ENCODE data around the gene GPRC6A.

GPRC6A gene

DNA sequence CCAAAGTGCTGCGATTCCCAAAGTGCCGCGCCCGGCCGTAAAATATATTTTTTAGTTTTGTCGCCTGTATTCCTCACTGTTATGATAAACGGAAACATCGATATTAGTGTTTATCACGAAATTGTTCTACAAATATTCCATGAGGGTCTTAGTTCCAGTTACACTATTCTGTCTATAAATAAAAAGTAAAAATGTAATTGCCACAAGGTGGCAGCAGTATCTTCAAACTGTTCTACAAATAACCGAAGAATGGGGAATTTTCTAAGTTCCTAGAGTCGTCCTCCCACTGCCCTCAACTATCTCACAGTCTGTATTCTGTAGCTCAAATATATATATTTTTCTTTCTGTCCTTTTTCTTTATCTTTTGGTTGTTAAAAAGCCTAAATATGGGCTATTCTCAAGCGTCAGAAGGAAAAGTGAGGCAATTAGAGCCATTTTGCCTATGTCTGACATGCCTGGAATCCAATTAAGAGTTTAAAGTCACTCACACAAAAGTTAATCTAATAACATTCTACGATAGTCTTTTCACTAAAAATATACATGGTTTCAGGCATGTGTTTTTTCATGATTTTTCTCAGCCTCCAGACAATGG, 49.2 kb downstream of the GPRC6A start:
- no peak for DNase-seq (ENCODE audit: low read depth in 2 of 2)

DNA sequence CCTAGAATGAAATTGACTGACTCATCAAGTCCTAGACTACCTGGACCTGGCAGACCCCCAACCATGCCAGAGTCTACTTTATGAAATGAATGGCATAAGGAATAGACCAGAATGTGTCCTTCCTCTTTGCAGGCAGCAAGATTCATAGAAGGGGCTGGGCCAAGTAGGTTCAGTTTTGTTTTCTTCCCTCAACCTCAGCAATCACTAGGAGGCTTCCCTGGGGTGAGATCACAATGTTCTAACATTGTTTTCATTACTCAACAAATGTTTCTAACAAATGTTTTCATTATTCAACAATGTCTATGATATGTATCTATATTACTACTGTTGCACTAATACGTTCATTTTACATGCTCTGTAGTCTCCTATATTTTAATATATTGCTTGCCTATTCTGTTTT, 55.0 kb downstream of the GPRC6A start:
- DNase-seq (ENCODE audit: low read depth in 2 of 2) = no peak

DNA sequence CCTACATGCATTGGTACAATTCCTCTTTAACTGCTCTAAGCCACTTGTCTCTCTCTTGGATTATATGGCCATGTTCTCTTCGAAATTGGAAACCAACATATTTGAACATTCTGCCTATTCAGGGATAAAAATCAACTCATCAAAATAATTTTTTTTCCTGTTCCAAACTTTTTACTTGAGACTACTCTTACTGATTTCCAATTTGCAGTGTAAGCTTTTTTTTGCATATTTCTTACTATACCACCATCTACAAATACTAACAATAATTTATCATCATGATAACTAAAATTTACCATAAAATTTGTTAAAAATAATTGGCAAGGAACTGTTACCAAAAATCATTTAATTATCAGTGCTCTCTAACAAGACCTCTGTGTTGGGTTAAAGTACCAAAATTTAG, 56.4 kb downstream of the GPRC6A start:
- no peak for DNase-seq (ENCODE audit: low read depth in 2 of 2)

DNA sequence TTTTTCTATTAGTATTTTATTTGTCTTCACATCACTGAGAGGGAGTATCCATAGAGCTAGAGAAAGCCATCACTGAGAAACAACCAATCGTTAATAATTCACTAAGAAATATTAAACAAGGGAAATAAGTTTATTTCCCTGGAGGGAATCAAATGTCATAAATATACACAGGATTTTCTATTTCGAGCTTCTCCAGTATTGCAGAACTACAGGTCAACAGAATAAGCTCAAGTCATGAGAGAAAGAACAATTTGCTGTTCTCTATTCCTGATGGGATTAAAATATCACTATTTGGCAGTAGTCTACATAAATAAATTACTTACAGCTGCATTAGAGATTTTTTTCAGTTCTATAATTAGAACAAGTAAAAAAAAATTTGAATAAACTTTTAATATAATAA, 61.2 kb downstream of the GPRC6A start:
- DNase-seq (ENCODE audit: low read depth in 2 of 2) = no peak

DNA sequence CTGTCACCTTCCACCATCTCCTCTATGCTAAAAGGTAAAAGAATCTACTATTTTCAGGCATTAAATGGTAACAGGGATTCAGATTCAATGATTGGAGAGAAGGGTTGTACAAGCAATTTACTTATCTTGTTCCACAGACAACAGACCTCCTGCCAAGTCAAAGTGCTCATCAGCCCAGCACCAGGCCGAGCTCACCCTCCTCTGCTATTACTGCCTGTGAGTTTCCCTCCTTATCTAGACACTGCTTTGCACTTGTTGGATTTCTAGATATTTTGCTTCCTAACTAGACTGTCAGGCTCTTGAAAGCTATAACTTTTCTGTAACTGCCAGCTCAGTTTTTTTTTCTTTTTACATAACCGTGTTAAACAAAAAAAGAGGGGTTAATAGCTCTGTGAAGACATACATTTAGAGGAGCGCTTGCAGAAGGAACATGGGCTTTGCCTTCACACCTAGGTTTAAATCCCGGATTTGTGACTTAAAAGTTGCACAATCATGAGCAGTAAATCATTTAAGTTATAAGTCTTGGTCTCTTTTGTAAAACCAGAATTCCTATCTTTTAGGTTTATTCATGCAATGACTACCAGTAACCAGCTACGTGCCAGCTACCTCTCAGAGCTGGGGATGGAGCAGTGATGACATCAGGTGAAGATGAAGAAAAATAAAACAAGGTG, 62.2 kb downstream of the GPRC6A start:
- DNase-seq (ENCODE audit: low read depth in 2 of 2) = no peak

DNA sequence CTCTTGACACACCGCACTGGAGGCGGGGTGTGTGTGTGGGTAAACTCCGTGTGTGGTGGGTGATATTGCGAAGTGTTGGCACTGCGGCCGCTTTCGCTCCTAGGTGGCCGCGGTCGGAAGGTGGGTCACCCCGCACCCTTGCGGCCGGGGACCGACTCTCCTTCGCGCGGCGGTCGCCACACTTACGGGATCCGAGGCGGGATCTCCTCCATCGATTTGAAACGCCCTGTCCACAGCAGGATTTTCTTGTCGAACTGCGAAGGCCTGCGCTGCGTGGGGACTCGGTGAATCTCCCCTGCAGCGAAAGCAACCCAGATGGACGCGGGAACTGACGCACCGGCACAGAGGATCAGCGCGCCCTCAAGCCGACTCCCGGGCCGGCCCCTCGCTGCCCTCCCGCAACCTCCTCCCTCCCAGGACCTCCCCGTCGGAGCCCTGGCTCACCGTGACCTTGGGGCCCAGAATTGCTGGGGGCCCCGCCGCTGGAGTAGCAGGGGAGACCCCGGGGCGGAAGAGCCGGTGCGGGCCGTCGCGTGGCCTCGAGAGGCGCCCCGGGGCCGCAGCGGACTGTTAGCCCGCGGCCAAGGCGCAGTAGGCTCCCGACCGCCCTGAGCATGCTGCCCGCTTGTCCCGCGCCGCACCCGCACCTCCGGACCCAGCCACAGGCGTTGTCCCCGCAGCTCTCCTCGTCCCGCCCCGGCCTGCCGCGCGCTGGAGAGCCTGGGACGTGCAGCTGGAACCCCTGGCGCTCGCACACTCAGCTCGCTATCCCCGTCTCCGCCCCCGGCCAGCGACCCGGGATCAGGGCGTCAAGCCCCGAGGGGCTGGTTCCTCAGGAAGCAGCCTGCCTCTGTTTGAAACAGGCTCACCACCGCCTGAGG, 63.7 kb downstream of the GPRC6A start, which contains the start of gene FAM162B:
FAM162B (minus strand) TSS at position 759 of the 881 bp plus-strand sequence; CDS start at position 616, 143 bp downstream.
- no peak for DNase-seq (ENCODE audit: low read depth in 2 of 2)

DNA sequence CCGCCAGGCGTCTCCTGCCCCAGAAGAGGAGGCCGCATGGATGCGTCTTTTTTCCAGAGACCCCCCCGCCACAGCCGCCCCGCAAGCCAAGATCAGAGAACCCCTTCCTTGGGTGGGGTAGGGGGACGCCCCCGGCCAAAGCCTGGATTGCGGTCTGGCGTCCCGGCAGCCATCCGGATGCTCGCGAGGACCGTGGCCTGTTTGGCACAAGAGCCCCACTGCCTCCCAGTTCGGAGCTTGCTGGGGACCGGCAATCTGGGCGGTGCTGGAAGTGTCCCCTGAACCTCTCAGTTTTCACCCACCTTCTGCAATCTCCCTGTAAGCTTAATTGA, 64.3 kb downstream of the GPRC6A start:
- DNase-seq (ENCODE audit: low read depth in 2 of 2) = no peak

DNA sequence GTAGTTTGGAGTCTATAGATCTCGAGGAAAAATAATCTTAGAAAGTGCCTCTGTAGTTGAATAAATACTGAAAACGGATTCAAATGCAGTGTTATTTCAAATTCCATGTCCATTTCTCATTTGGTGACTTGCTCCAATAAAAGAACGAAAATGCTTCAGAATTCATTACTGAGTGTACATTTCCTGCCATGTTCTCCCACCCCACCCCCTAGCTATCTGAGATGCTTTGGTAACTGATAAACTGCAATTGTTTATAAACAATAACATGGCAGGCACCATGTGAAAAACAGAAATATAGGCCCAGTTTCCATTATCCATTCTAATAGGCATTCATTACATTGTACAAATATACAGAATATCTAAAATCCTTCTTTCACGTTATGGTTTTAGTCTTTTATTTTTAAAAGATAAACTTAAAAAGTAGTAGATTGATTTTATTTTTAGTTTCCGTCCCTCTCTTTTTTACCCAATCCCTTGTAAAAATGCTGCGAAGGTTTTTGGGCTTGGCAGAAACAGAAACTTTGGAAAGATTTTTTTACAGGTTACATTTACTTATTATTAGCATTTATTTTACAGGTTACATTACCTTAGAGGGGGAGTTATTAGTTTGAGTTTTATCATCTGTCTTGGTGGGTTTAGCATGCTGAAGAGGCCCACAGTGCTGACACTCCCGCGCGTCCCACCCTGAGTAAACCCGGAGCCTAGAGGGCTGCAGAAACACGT, 64.8 kb downstream of the GPRC6A start:
- no peak for DNase-seq (ENCODE audit: low read depth in 2 of 2)

DNA sequence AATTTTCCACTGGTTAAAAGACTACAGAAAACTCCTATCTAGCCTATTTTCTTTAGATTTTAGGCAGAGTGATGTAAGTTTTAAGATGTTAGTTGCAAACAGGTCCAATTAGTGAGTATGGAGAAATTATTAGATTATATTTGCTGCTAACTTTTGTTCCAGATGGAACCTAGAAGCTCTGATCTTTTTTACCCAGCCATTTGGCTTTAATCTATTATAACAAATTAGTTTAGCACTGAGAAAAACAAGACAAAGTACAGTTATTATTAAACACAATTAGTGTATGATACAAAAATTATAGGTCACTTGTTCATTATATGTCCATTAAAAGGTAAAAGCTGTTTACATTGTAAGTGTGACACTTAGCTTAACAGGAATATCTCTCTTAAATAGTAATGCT, 65.8 kb downstream of the GPRC6A start:
- DNase-seq (ENCODE audit: low read depth in 2 of 2) = no peak

DNA sequence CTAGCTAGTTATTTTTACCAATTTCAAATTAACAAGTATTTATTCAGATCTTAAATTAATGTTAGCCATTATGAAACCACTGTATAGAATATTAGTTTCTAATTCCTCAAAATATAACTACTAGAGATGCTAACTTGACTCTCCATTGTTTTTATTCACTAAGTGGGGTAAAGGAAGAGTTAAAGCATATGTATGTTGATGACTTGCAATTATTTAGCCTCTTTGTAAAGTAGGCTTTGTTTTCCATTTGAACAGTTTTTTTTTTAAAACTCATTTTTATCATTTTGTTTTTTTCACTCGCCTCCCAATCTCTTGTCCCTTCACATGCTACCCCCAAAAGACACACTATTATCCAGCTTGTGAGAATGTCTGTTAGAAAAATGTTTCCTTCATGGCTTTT, 66.6 kb downstream of the GPRC6A start:
- DNase-seq (ENCODE audit: low read depth in 2 of 2) = no peak

DNA sequence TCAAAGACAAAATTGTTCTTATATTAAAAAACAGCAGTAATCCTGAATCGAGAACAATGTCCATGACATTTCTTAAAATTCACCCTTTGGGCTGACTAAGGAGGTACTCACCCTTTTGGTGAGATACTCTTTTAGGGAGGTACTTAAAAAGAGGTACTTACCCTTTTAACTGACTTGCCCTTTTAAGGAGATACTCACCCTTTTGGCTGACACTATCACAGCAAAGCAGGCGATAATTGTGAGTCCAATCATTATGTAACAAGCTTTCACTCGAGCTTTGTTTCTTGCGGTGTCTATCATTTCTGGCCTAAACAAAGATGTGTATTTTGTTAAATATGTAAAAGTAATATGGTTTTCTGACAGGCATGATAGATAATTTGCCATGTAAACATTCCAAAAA, 67.1 kb downstream of the GPRC6A start:
- DNase-seq (ENCODE audit: low read depth in 2 of 2) = no peak

DNA sequence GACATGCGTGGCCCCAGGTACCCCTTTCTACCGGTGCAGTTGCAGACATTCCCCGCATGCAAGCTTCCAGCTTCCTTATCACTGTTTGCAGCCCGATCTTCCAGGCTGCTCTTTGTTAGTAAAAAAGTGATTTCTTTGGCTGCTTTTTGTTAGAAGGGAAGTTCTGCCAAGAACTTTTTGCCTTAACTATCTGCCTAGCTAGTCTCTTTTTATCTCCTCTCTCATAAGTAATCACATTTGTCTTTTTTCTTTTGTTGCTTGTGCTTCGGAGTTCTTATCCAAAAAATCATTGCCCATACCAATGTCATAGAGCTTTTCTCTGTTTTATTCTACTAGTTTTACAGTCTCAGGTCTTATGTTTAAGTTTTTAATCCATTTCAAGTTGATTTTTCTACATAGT, 83.7 kb downstream of the GPRC6A start:
- no peak for DNase-seq (ENCODE audit: low read depth in 2 of 2)
